ENCODE data around the gene NPTXR.
A peak's percentile ranks its signal among the peaks of the same experiment; 100 is the strongest.

The NPTXR gene

DNA sequence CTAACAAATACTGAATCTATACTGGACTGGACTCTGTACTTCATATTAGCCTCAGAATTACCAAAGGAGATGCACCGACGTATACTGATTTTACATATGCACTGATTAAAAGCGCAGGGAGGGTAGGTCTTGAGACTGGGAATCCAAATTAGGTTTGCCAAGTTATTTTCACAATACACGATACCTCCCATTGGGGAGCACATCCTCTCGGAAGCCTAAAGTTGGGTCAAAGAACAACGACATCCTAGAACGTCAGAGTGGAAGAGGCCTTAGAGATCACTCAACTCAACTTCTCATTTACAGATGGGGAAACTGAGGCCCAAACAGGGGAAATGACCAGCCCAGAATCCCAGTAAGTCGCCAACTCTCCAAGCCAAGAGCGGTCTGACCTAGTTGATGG is 50.5 kb downstream of the NPTXR start:
- DNase-seq, result no peak

GRCh38 chr22:38792833-38793232 is 51.0 kb downstream of the NPTXR start:
- DNase-seq, result no peak

DNA sequence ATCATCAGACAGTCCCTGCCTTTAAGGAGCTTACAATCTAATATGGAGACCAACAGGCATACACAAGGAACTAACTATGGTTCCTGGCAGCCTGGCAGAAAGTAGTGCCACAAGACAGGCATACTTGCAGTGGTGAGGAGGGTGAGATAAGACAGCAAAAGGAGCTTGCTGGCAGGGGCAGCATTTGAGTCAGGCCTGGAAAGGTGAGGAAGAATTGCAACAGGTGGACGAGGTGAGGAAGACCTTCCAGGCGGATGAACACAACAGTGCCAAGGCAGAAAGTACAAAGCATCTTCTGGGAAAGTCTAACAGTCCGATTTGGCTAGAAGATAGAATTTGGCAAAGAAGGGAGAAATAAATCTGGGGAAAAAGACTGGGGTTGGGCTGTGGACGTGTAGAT is 54.2 kb downstream of the NPTXR start:
- DNase-seq, result no peak

GRCh38 chr22:38788846-38789245 is 55.0 kb downstream of the NPTXR start:
- no peak for DNase-seq

GRCh38 chr22:38788021-38788816 is 55.6 kb downstream of the NPTXR start:
- peak; percentile 60 for DNase-seq

GRCh38 chr22:38786631-38787030 is 57.2 kb downstream of the NPTXR start:
- no peak for DNase-seq

- DNase-seq, result no peak
Measured at GRCh38 chr22:38784856-38785255, 59.0 kb downstream of the NPTXR start.

- no peak for DNase-seq
Measured at GRCh38 chr22:38784035-38784434, 59.8 kb downstream of the NPTXR start.

GRCh38 chr22:38783095-38783615 is 60.7 kb downstream of the NPTXR start:
- no peak for DNase-seq

GRCh38 chr22:38782402-38783094 is 61.3 kb downstream of the NPTXR start:
- DNase-seq, result no peak

- no peak for DNase-seq
Measured at GRCh38 chr22:38781033-38781432, 62.8 kb downstream of the NPTXR start.

GRCh38 chr22:38777087-38777671 is 66.6 kb downstream of the NPTXR start:
- DNase-seq, result no peak

DNA sequence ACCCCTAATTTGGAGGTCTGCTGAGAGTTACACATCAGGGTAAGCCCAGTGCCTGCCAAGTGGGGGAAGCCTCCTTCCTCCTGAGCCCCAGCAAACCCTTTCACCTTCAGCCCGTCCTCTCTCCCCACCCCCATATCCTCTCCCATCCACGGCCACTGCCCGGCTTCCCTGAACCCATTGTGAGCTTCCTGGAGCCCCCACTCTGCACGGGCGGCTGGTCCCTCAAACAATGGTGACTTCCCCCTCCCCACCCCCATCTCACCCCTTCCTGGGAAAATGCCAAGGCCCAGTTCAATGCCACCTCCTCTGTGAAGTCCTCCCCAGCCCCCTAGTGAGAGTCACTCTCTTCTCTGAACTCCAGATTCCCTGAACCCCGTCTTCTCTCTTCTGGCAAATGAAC is 67.7 kb downstream of the NPTXR start:
- no peak for DNase-seq

DNA sequence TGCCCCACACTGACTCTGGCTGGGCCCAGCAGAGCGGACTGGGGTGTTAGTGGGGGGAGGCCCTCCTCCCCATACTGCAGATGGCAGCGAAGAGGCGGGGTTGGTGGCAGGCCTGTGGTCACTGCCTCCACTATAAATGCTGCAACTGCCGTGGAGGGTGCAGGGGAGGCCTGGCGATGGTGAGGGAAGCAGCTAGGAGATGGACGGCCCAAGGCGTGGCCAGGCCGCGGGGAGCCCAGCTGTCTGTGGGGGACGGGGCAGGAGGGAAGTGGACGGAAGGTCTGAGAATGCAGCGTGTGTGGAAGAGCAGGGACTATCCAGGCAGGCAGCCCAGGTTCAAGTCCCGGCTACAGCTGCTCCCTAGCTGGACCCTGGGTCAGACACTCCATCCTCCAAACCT is 68.2 kb downstream of the NPTXR start:
- DNase-seq, result no peak

GRCh38 chr22:38774496-38775166 is 69.2 kb downstream of the NPTXR start:
- DNase-seq, result no peak

DNA sequence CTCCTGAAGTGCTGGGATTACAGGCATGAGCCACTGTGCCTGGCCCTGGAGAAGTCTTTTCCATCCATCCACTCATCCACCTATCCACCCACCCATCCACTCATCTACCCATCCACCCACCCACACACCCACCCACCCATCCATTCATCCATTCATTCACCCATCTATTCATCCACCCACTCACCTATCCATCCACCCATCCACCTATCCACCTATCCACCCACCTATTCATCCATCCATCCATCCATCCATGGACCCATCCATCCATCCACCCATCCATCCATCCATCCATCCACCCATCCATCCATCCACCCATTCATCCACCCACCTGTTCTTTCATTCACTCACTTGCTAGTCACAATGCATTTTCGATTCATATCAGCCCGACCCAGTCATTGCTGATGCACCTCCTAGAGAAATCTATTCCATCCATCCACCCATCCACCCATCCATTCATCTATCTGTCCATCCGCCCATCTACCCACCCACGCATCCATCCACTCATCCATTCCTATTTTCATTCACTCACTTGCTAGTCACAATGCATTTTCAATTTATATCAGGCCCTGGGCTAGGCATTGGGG is 70.4 kb downstream of the NPTXR start:
- no peak for DNase-seq

DNA sequence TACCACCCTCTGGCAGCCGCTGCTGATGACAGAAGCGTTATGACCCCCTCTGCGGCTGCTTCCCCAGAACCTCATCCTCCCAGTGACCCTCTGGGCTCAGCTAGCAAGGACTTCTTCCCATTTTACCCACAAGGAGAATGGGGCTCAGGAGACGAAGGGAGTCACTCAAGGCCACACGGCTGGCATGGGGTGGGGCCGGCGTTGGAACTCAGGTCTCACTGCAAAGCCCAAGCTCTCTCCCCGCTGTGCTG is 71.3 kb downstream of the NPTXR start:
- no peak for DNase-seq

- no peak for DNase-seq
Measured at GRCh38 chr22:38770257-38770949, 73.4 kb downstream of the NPTXR start.
